HepG2 (cell line): ENCODE measurements around the gene ATP1A1. TPM values are rescaled to one million over a fixed set of nuclear protein-coding genes. Genes with fewer than 3 reads are reported as not detected.
A peak's percentile ranks its signal among the peaks of the same experiment; 100 is the strongest.

Source experiments
- DPF2 ChIP-seq: sonication (generic); formaldehyde crosslinking; IDR thresholded peaks from 2 replicates; pipeline ENCODE4 v1.4.0; 2020; ENCODE audit warnings: mild to moderate bottlenecking, low read depth, missing genetic modification reagents, borderline replicate concordance
- GABPB1 ChIP-seq: IDR thresholded peaks from 2 replicates; pipeline ENCODE4 v1.6.1; 2016; ENCODE audit warnings: mild to moderate bottlenecking, missing genetic modification reagents, moderate library complexity, missing compliant biosample characterization
- HDAC1 ChIP-seq: sonication (generic); formaldehyde crosslinking; IDR thresholded peaks from 2 replicates; pipeline ENCODE4 v1.5.1; 2020; ENCODE audit warnings: mild to moderate bottlenecking, missing genetic modification reagents
- IKZF4 ChIP-seq: sonication (generic); formaldehyde crosslinking; IDR thresholded peaks from 2 replicates; pipeline ENCODE4 v1.5.1; 2020; ENCODE audit warnings: borderline replicate concordance, mild to moderate bottlenecking, low read depth, missing genetic modification reagents; ENCODE audit errors: not compliant biosample characterization
- JDP2 ChIP-seq: sonication (generic); formaldehyde crosslinking; IDR thresholded peaks from 2 replicates; pipeline ENCODE4 v1.8.1; 2022; ENCODE audit warnings: missing genetic modification reagents, borderline replicate concordance
- MEIS1 ChIP-seq: sonication (generic); formaldehyde crosslinking; IDR thresholded peaks from 2 replicates; pipeline ENCODE4 v1.9.0; 2021; ENCODE audit warnings: mild to moderate bottlenecking, missing genetic modification reagents, moderate library complexity, borderline replicate concordance
- NRL ChIP-seq: sonication (generic); formaldehyde crosslinking; IDR thresholded peaks from 2 replicates; pipeline ENCODE4 v1.5.0; 2020; ENCODE audit warnings: missing genetic modification reagents, mild to moderate bottlenecking, moderate library complexity, borderline replicate concordance
- SNAI1 ChIP-seq: sonication (generic); formaldehyde crosslinking; IDR thresholded peaks from 2 replicates; pipeline ENCODE4 v1.5.0; 2020; ENCODE audit warnings: mild to moderate bottlenecking, missing genetic modification reagents, borderline replicate concordance
- TRAFD1 ChIP-seq: sonication (generic); formaldehyde crosslinking; IDR thresholded peaks from 2 replicates; pipeline ENCODE4 v1.5.1; 2020; ENCODE audit warnings: missing genetic modification reagents, mild to moderate bottlenecking, borderline replicate concordance
- ZFP90 ChIP-seq: sonication (generic); formaldehyde crosslinking; IDR thresholded peaks from 2 replicates; pipeline ENCODE4 v1.8.0; 2022; ENCODE audit warnings: missing genetic modification reagents, mild to moderate bottlenecking, inconsistent platforms, borderline replicate concordance
- ZFP91 ChIP-seq: sonication (generic); formaldehyde crosslinking; IDR thresholded peaks from 2 replicates; pipeline ENCODE4 v1.9.0; 2022; ENCODE audit warnings: missing genetic modification reagents, mild to moderate bottlenecking, borderline replicate concordance
- ZNF230 ChIP-seq: sonication (generic); formaldehyde crosslinking; IDR thresholded peaks from 2 replicates; pipeline ENCODE4 v1.4.0; 2020; ENCODE audit warnings: mild to moderate bottlenecking, missing genetic modification reagents
- ZNF335 ChIP-seq: sonication (generic); formaldehyde crosslinking; IDR thresholded peaks from 2 replicates; pipeline ENCODE4 v1.4.0; 2020; ENCODE audit warnings: missing genetic modification reagents
- ZNF484 ChIP-seq: sonication (generic); formaldehyde crosslinking; IDR thresholded peaks from 2 replicates; pipeline ENCODE4 v1.5.1; 2020; ENCODE audit warnings: mild to moderate bottlenecking, low read depth, missing genetic modification reagents, borderline replicate concordance
- ZNF674 ChIP-seq: sonication (generic); formaldehyde crosslinking; IDR thresholded peaks from 2 replicates; pipeline ENCODE4 v1.5.0; 2020; ENCODE audit warnings: low read depth, mild to moderate bottlenecking, missing genetic modification reagents
- ZNF7 ChIP-seq: IDR thresholded peaks from 2 replicates; pipeline ENCODE4 v1.6.1; 2016; ENCODE audit warnings: missing biosample characterization, missing genetic modification reagents
- ZNF878 ChIP-seq: sonication (generic); formaldehyde crosslinking; IDR thresholded peaks from 2 replicates; pipeline ENCODE4 v1.8.1; 2023; ENCODE audit warnings: mild to moderate bottlenecking, missing genetic modification reagents, moderate library complexity
- polyA plus RNA-seq, 8 experiments: library from polyadenylated mRNA; depleted of rRNA in 3 of 8; stranded (reverse) in 7 of 8; unstranded in 1 of 8; fragments of >200 nt; fragmentation: Illumina TruSeq in 4 of 8; extraction: Trizol in 4 of 8; gene quantifications; 2 replicates each; pipeline versions ENCODE4 v1.2.1 to v1.2.3, GENCODE V29; 2011 to 2016; ENCODE audit warnings: low read depth in 4 of 8, missing spikeins in 1 of 8, mixed read lengths in 1 of 8; ENCODE audit not compliant: insufficient read depth in 1 of 8
- total RNA-seq, 5 experiments: library from RNA; depleted of rRNA; stranded (reverse); fragments of >200 nt; fragmentation: Illumina TruSeq; extraction: Trizol; gene quantifications; 2 replicates each; pipeline ENCODE4 v1.2.3, GENCODE V29; 2016; ENCODE audit warnings: low read depth in 1 of 5
- TF ChIP-seq, protein P1 (sequence below): sonication (generic); formaldehyde crosslinking; IDR thresholded peaks from 2 replicates; pipeline ENCODE4 v1.4.0; 2020; ENCODE audit warnings: missing genetic modification reagents
- TF ChIP-seq, protein P2 (sequence below): sonication (generic); formaldehyde crosslinking; IDR thresholded peaks from 2 replicates; pipeline ENCODE4 v1.5.0; 2020; ENCODE audit warnings: mild to moderate bottlenecking, missing genetic modification reagents

The ATP1A1 gene
- total and polyA plus RNA-seq, 2 of the 13 experiments (the other 11 are each of a cell fraction or from before 2014, with no cell fraction given), result 280 to 705 TPM

- TF ChIP-seq HDAC1 (CRISPR knock-in tag) (peak; percentile 58), ZNF484 (CRISPR knock-in tag) (no peak), ZFP90 (CRISPR knock-in tag) (0 out of 2 replicates have a peak, but pooled peaks have one; percentile 45), DPF2 (no peak), SNAI1 (CRISPR knock-in tag) (no peak), ZFP91 (CRISPR knock-in tag) (no peak), ZNF7 (CRISPR knock-in tag) (no peak), MEIS1 (0 out of 2 replicates have a peak, but pooled peaks have one; percentile 36), ZNF230 (CRISPR knock-in tag) (peak; percentile 75; the same call in 1 of the 2 replicates), JDP2 (no peak), TRAFD1 (no peak), NRL (CRISPR knock-in tag) (no peak), GABPB1 (CRISPR knock-in tag) (peak; percentile 30; the same call in 1 of the 2 replicates), IKZF4 (no peak), ZNF878 (CRISPR knock-in tag) (0 out of 2 replicates have a peak, but pooled peaks have one; percentile 39), ZNF335 (CRISPR knock-in tag) (no peak), ZNF674 (no peak)
- TF ChIP-seq, protein P1, sequence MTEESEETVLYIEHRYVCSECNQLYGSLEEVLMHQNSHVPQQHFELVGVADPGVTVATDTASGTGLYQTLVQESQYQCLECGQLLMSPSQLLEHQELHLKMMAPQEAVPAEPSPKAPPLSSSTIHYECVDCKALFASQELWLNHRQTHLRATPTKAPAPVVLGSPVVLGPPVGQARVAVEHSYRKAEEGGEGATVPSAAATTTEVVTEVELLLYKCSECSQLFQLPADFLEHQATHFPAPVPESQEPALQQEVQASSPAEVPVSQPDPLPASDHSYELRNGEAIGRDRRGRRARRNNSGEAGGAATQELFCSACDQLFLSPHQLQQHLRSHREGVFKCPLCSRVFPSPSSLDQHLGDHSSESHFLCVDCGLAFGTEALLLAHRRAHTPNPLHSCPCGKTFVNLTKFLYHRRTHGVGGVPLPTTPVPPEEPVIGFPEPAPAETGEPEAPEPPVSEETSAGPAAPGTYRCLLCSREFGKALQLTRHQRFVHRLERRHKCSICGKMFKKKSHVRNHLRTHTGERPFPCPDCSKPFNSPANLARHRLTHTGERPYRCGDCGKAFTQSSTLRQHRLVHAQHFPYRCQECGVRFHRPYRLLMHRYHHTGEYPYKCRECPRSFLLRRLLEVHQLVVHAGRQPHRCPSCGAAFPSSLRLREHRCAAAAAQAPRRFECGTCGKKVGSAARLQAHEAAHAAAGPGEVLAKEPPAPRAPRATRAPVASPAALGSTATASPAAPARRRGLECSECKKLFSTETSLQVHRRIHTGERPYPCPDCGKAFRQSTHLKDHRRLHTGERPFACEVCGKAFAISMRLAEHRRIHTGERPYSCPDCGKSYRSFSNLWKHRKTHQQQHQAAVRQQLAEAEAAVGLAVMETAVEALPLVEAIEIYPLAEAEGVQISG (CRISPR knock-in tag), result peak; percentile 81
- TF ChIP-seq, protein P2, sequence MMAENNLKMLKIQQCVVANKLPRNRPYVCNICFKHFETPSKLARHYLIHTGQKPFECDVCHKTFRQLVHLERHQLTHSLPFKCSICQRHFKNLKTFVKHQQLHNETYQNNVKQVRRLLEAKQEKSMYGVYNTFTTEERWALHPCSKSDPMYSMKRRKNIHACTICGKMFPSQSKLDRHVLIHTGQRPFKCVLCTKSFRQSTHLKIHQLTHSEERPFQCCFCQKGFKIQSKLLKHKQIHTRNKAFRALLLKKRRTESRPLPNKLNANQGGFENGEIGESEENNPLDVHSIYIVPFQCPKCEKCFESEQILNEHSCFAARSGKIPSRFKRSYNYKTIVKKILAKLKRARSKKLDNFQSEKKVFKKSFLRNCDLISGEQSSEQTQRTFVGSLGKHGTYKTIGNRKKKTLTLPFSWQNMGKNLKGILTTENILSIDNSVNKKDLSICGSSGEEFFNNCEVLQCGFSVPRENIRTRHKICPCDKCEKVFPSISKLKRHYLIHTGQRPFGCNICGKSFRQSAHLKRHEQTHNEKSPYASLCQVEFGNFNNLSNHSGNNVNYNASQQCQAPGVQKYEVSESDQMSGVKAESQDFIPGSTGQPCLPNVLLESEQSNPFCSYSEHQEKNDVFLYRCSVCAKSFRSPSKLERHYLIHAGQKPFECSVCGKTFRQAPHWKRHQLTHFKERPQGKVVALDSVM (CRISPR knock-in tag), result no peak
These were observed 38.9 kb downstream of the ATP1A1 start (continued) for GRCh38 chr1:116411784-116412479.
